Activated T-helper 17 cell treated with anti-CD3 and anti-CD28 coated beads, Interleukin-2, amount 50 U/mL, for 72 hours (primary cell): Measurements from ENCODE around the gene LYPLA2. TPM values are rescaled to one million over a fixed set of nuclear protein-coding genes. Genes with fewer than 3 reads are reported as not detected.
"Not testable (repeated sequence)": the region's sequence is repeated elsewhere in the genome, so short reads cannot be mapped to it uniquely, and the experiment has no call there.

Experiments
- ATAC-seq: fragments of 150-1000 bp; cut with Tn5 transposase; replicated peaks from 2 replicates; pipeline ENCODE4 v1.10.0; 2021; ENCODE audit warnings: mild to moderate bottlenecking, moderate library complexity
- H3K27ac Mint-ChIP-seq: one replicate; pipeline ENCODE4 v1.8.0; 2022; ENCODE audit warnings: mixed read lengths
- H3K27me3 Mint-ChIP-seq: one replicate; pipeline ENCODE4 v1.8.0; 2022; ENCODE audit warnings: mixed read lengths
- H3K36me3 Mint-ChIP-seq: one replicate; pipeline ENCODE4 v1.8.0; 2022; ENCODE audit warnings: low read depth, mild to moderate bottlenecking, mixed read lengths
- H3K4me1 Mint-ChIP-seq: one replicate; pipeline ENCODE4 v1.8.0; 2022; ENCODE audit warnings: mixed read lengths
- H3K4me3 Mint-ChIP-seq: one replicate; pipeline ENCODE4 v1.8.0; 2022; ENCODE audit warnings: mild to moderate bottlenecking, mixed read lengths
- H3K9me3 Mint-ChIP-seq: one replicate; pipeline ENCODE4 v1.8.0; 2022; ENCODE audit warnings: mixed read lengths
- total RNA-seq, 2 donors: library from RNA; stranded (reverse); gene quantifications; one replicate each; pipeline ENCODE4 v1.2.3, GENCODE V29; 2022

The LYPLA2 gene
- total RNA-seq, 2 donors from 2014 or later = 70.0 to 94.8 TPM

GRCh38 chr1:23801876-23802275 lies 10.9 kb downstream of the LYPLA2 start:
- Mint-ChIP-seq H3K4me3 (peak overlapping the region; percentile 93), H3K27ac (no peak overlapping the region)

DNA sequence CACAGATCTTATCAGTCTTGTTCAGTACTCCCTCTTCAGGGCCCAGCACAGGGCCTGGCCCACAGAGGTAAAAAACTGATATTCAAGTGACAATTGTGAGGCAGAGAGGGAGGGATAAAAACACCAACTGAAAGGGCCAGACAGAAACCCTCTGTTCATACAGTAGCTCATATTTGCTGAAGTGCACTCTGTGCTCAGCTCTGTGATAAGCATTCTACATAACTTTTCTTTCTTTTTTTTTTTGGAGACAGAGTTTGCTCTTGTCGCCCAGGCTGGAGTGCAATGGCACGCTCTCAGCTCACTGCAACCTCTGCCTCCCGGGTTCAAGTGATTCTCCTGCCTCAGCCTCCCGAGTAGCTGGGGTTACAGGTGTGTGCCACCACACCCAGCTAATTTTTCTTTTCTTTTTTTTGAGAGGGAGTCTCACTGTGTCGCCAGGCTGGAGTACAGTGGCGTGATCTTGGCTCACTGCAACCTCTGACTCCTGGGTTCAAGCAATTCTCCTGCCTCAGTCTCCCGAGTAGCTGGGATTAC lies 11.9 kb downstream of the LYPLA2 start:
- H3K9me3 Mint-ChIP-seq, H3K27me3 Mint-ChIP-seq, H3K4me3 Mint-ChIP-seq, H3K27ac Mint-ChIP-seq, H3K4me1 Mint-ChIP-seq, ATAC-seq: not testable (repeated sequence)
- peaks cover 59% of the 10 kb centered on the region for H3K36me3 Mint-ChIP-seq

More at GRCh38 chr1:23801876-23802275, 10.9 kb downstream of the LYPLA2 start:
- H3K9me3 Mint-ChIP-seq = no peaks in the 10 kb centered on the region
- peaks cover 8% of the 10 kb centered on the region for H3K4me1 Mint-ChIP-seq
- H3K27me3 Mint-ChIP-seq = no peaks in the 10 kb centered on the region
- H3K36me3 Mint-ChIP-seq = peaks cover 59% of the 10 kb centered on the region
- no peak for ATAC-seq

DNA sequence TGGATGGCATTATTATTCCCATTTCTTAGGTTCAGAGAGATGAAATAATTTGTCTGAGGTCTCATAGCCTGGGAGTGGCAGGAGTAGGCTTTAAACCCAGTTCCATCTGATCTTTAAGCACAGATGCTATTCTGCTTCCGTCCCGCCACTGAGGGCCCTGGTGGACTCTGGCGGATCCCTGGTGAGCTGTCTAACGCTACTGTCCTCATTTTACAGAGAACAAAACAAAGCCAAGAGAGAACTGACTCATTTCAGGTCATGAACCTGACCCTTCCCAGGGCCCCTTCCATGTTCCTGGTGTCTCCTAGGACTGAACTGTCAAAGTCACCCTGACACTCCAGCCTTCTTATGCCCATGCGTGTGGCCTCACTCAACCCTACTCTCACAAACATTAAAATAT lies 12.7 kb downstream of the LYPLA2 start:
- ATAC-seq = no peak
- H3K9me3 Mint-ChIP-seq = no peaks in the 10 kb centered on the region
- peaks cover 54% of the 10 kb centered on the region for H3K36me3 Mint-ChIP-seq
- no peak overlapping the region for H3K4me3 Mint-ChIP-seq
- no peak overlapping the region for H3K27ac Mint-ChIP-seq
- H3K4me1 Mint-ChIP-seq = peaks cover 8% of the 10 kb centered on the region
- no peaks in the 10 kb centered on the region for H3K27me3 Mint-ChIP-seq

DNA sequence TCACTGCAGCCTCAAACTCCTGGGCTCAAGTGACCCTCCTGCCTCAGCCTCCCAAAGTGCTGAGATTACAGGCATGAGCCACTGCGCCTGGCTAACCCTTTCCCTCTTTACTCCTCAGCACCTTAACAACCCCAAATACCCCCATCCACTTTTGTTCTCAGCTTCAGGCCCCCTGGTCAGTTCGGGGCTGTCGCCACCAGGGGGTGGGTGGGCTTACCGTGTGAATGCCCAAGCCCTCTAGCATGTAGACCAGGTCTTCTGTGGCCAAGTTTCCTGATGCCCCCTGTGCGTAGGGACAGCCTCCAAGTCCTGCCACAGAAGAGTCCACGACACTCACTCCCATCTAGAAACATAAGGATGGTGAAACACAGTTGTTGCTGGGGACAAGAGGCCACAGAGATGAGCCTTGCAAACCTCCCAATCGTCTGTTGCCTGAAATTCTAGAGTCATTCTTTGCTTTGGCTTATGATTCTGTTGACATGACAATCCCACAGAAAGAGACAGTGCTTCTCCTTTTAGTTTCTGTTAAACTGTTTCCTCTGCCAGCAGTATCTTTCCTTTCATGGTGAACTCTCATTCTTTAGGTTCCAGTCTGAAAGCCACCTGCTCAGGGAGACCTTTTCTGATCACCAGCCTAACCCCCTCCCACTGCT lies 13.4 kb downstream of the LYPLA2 start:
- Mint-ChIP-seq H3K27ac (peak overlapping the region; percentile 68), H3K4me3 (no peak overlapping the region), H3K27me3 (no peaks in the 10 kb centered on the region), H3K36me3 (peaks cover 48% of the 10 kb centered on the region), H3K4me1 (peaks cover 8% of the 10 kb centered on the region), H3K9me3 (no peaks in the 10 kb centered on the region)
- ATAC-seq = no peak

DNA sequence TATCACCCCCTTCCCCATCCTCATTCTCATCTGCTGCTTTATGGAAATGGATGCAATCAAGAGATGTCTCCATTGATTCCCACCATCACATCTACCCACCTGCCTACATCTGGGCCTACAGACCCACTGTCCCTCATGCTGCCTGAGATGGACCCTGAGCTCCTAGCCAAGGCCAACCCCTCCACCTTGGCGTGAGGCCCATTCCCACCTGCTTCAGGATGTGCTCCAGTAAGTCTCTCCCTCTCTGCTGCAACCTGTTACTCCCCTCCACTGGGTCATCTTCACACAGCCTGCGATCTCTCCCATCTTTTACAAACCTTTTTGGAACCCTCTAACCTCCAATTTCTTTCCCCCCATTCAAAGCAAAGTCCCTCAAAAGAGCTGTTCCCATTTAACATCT lies 14.1 kb downstream of the LYPLA2 start:
- H3K4me1 Mint-ChIP-seq = peaks cover 8% of the 10 kb centered on the region
- no peak for ATAC-seq
- H3K27me3 Mint-ChIP-seq = no peaks in the 10 kb centered on the region
- peak overlapping the region; percentile 68 for H3K27ac Mint-ChIP-seq
- H3K4me3 Mint-ChIP-seq = no peak overlapping the region
- no peaks in the 10 kb centered on the region for H3K9me3 Mint-ChIP-seq
- peaks cover 41% of the 10 kb centered on the region for H3K36me3 Mint-ChIP-seq

- peaks cover 18% of the 10 kb centered on the region for H3K4me1 Mint-ChIP-seq
- peak overlapping the region; percentile 23 for H3K27ac Mint-ChIP-seq
- H3K36me3 Mint-ChIP-seq = peaks cover 43% of the 10 kb centered on the region
- no peaks in the 10 kb centered on the region for H3K27me3 Mint-ChIP-seq
- H3K4me3 Mint-ChIP-seq = no peak overlapping the region
- H3K9me3 Mint-ChIP-seq = no peaks in the 10 kb centered on the region
- ATAC-seq = no peak
Measured at GRCh38 chr1:23806280-23806679, 15.3 kb downstream of the LYPLA2 start.

DNA sequence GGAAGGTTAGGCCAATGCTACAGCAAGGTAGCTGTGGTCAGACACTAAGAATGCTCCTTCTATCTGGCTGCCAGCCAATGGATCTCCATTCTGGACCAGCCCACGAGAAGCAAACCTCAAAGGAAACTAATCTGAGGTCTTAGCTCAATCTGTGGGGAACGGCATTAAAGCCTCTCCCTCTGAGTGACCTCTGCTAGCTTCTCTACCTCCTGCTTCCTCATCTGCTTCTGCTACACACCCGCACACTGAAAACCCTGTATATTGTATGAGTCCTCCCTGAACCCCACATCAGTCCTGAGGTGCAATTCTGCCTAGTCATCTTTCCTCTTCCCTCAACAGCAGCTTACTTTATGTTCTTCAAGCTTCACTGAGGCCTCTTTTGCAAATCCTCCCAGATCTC lies 16.5 kb downstream of the LYPLA2 start:
- Mint-ChIP-seq H3K4me3 (no peak overlapping the region), H3K4me1 (peaks cover 19% of the 10 kb centered on the region), H3K36me3 (peaks cover 47% of the 10 kb centered on the region), H3K9me3 (no peaks in the 10 kb centered on the region), H3K27ac (peak overlapping the region; percentile 23), H3K27me3 (no peaks in the 10 kb centered on the region)
- no peak for ATAC-seq

GRCh38 chr1:23809751-23810171 lies 18.8 kb downstream of the LYPLA2 start:
- Mint-ChIP-seq H3K36me3 (peaks cover 54% of the 10 kb centered on the region), H3K4me3 (no peak overlapping the region), H3K27ac (no peak overlapping the region), H3K27me3 (no peaks in the 10 kb centered on the region), H3K4me1 (peaks cover 19% of the 10 kb centered on the region), H3K9me3 (no peaks in the 10 kb centered on the region)
- peak; percentile 86 for ATAC-seq

- H3K4me3 Mint-ChIP-seq = no peak overlapping the region
- no peaks in the 10 kb centered on the region for H3K27me3 Mint-ChIP-seq
- no peaks in the 10 kb centered on the region for H3K9me3 Mint-ChIP-seq
- peaks cover 58% of the 10 kb centered on the region for H3K36me3 Mint-ChIP-seq
- ATAC-seq = peak; percentile 73
- H3K4me1 Mint-ChIP-seq = peaks cover 11% of the 10 kb centered on the region
- H3K27ac Mint-ChIP-seq = peak overlapping the region; percentile 32
Measured at GRCh38 chr1:23810818-23811540, 20.0 kb downstream of the LYPLA2 start.

GRCh38 chr1:23814016-23814415 lies 23.1 kb downstream of the LYPLA2 start:
- no peak overlapping the region for H3K4me3 Mint-ChIP-seq
- H3K27me3 Mint-ChIP-seq = no peaks in the 10 kb centered on the region
- no peak for ATAC-seq

DNA sequence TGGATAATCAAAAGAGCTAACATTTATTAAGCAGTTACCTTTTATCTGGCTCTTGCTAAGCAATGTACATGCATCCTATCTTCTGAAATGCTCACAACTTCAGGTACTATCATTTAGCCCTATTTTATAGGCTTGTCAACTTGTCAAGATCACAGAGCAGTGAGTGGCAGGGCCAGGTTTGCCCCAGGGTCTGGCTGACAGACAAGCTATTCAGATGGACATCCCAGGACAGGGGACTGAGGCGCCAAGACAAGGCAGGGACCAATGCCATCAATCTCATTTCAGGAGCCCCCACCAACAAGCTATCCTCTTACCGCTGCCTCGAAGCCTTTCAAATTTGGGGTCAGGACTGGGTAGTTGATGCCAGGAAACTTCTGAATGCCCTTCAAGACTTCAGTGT lies 25.4 kb downstream of the LYPLA2 start:
- H3K9me3 Mint-ChIP-seq = no peaks in the 10 kb centered on the region
- H3K4me1 Mint-ChIP-seq = peaks cover under 1% of the 10 kb centered on the region
- H3K27me3 Mint-ChIP-seq = no peaks in the 10 kb centered on the region
- no peak overlapping the region for H3K27ac Mint-ChIP-seq
- H3K36me3 Mint-ChIP-seq = peaks cover 80% of the 10 kb centered on the region
- H3K4me3 Mint-ChIP-seq = no peak overlapping the region
- no peak for ATAC-seq

More at GRCh38 chr1:23814016-23814415, 23.1 kb downstream of the LYPLA2 start:
- no peak overlapping the region for H3K27ac Mint-ChIP-seq
- H3K36me3 Mint-ChIP-seq = peaks cover 68% of the 10 kb centered on the region
- H3K9me3 Mint-ChIP-seq = no peaks in the 10 kb centered on the region
- peaks cover 11% of the 10 kb centered on the region for H3K4me1 Mint-ChIP-seq

GRCh38 chr1:23816906-23817305 lies 26.0 kb downstream of the LYPLA2 start:
- Mint-ChIP-seq H3K36me3 (peaks cover 80% of the 10 kb centered on the region), H3K27ac (no peak overlapping the region), H3K4me3 (no peak overlapping the region), H3K4me1 (peaks cover 4% of the 10 kb centered on the region), H3K27me3 (no peaks in the 10 kb centered on the region), H3K9me3 (no peaks in the 10 kb centered on the region)
- ATAC-seq = no peak

- Mint-ChIP-seq H3K36me3 (peaks cover 75% of the 10 kb centered on the region), H3K27ac (no peak overlapping the region), H3K27me3 (no peaks in the 10 kb centered on the region), H3K4me3 (no peak overlapping the region), H3K4me1 (peaks cover 5% of the 10 kb centered on the region), H3K9me3 (no peaks in the 10 kb centered on the region)
- ATAC-seq = no peak
Measured at GRCh38 chr1:23817633-23818032, 26.7 kb downstream of the LYPLA2 start.

GRCh38 chr1:23823767-23824166 lies 32.8 kb downstream of the LYPLA2 start:
- peak overlapping the region; percentile 90 for H3K4me3 Mint-ChIP-seq
- peak overlapping the region; percentile 97 for H3K27ac Mint-ChIP-seq
- no peak for ATAC-seq
- H3K27me3 Mint-ChIP-seq = no peaks in the 10 kb centered on the region
- peaks cover 37% of the 10 kb centered on the region for H3K36me3 Mint-ChIP-seq
- no peaks in the 10 kb centered on the region for H3K9me3 Mint-ChIP-seq
- H3K4me1 Mint-ChIP-seq = peaks cover 10% of the 10 kb centered on the region

GRCh38 chr1:23824711-23825075 lies 33.7 kb downstream of the LYPLA2 start:
- Mint-ChIP-seq H3K27ac (peak overlapping the region; percentile 97), H3K36me3 (peaks cover 33% of the 10 kb centered on the region), H3K9me3 (no peaks in the 10 kb centered on the region), H3K27me3 (no peaks in the 10 kb centered on the region), H3K4me1 (peaks cover 10% of the 10 kb centered on the region), H3K4me3 (peak overlapping the region; percentile 90)
- no peak for ATAC-seq
